GM18867 (cell line): Measurements from ENCODE around the gene SRSF1.
"Not testable (repeated sequence)": the region's sequence is repeated elsewhere in the genome, so short reads cannot be mapped to it uniquely, and the experiment has no call there.

Experiments used
- ATAC-seq: cut with Tn5 transposase; IDR thresholded peaks from one replicate; pipeline ENCODE4 v1.9.1; 2021; ENCODE audit warnings: mild to moderate bottlenecking, moderate library complexity; ENCODE audit not compliant: unreplicated experiment

SRSF1 gene, protein sequence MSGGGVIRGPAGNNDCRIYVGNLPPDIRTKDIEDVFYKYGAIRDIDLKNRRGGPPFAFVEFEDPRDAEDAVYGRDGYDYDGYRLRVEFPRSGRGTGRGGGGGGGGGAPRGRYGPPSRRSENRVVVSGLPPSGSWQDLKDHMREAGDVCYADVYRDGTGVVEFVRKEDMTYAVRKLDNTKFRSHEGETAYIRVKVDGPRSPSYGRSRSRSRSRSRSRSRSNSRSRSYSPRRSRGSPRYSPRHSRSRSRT

GRCh38 chr17:58006924-58007780 is at the start of gene SRSF1:
SRSF1 (minus strand) TSS chr17:58007246; CDS start chr17:58007137, 109 bp downstream.
- peak; percentile 89 for ATAC-seq

DNA sequence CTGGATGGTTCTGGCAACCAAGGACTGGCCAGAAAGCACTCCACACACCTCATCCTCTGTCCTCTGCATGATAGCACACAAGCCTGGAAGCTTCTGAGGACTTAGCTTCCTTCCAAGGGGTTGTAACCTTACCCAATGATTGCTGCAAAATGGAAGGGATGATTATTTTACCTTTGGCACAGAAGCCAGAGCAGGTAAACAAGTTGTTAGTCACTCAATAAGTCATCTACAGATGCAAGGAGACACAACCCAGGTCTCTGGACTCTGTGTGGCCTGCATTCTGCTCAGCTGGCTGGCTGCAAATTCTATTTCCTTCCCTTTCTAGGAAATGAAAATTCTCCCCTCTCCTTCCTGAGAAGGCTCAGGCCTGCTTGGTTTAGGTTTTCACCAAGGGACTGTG is 49.4 kb upstream of the SRSF1 start:
- no peak for ATAC-seq

DNA sequence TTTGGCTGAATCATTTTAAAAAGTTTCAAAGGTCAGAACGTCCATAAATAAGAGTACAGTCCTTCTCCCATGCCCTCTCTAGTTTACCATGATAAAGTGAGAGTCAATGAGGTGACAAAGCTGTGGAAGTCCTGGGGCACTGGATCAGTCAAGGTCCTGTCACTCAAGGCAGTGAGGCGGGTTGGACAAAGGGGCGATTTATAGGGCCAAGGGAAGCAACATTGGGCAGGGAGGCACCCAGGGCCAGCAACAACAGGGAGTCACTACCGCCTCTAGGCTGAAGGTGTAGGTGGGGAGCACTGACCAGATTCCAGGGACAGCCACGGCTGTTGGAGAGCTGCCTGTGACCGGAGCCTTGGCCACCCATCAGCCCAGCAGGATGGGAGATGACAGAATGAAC is 47.6 kb upstream of the SRSF1 start:
- ATAC-seq = no peak

- no peak for ATAC-seq
These were observed 46.1 kb upstream of the SRSF1 start for GRCh38 chr17:58052945-58053715.

GRCh38 chr17:58052407-58052806 is 45.4 kb upstream of the SRSF1 start:
- ATAC-seq = no peak

DNA sequence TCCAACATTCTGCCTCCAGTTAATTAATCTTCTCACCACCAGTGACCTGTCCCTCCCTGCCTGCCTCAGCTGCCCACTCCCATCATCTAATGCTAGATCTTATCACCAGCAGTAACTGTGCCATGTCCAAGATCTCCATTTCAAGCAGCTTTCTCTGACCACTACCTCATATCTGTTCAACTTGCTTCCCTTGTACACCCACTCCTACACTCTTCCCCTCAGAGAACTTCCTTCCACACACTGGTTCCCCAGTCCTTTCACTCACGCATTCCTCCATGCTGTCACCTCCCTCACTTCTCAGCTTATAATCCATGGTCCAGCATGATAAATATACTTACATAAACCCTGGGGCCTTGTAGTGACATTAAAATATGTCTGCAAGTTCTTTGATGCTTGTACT is 44.4 kb upstream of the SRSF1 start:
- no peak for ATAC-seq

DNA sequence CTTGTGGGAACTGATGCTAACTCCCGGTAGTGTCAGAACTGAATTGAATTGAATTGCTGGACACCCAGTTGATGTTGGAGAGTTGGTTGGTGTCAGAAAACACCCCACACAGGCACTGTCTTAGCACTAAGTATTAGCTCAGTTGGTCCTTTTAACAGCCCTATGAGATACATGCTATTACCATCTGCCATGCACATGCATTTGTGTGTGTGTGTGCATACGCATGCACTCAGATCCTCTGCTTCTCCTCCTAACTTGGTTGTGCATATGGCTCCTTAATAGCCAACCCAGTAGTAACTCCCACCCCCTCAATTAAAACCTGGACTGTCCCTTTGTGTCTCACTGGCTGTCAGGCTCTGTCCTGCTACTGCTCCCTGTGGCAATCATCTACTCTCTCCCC is 43.9 kb upstream of the SRSF1 start:
- no peak for ATAC-seq

DNA sequence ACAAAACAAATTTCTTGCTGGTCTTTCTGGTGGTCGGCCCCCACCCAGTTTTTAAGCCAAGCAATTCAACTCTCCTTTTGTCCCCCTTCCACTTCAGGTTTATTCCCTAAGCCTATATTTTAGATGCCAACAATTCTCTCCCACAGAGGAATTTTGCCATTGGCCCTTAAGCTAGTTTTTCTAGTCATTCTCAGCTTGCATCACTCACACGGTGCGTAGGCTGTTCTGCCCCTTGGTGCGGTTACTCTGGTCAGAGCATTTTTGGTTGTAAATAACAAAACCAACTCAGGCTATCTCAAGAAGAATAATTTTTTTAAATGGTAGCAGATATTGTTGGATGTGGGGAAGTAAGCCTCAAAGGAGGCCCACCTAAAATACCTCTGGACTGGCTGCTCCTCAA is 42.5 kb upstream of the SRSF1 start:
- ATAC-seq = no peak

- no peak for ATAC-seq
These were observed 40.5 kb upstream of the SRSF1 start for GRCh38 chr17:58047376-58048150.

GRCh38 chr17:58046239-58047094 is 39.4 kb upstream of the SRSF1 start:
- ATAC-seq = no peak

GRCh38 chr17:58044256-58044655 is 37.2 kb upstream of the SRSF1 start:
- not testable (repeated sequence) for ATAC-seq

DNA sequence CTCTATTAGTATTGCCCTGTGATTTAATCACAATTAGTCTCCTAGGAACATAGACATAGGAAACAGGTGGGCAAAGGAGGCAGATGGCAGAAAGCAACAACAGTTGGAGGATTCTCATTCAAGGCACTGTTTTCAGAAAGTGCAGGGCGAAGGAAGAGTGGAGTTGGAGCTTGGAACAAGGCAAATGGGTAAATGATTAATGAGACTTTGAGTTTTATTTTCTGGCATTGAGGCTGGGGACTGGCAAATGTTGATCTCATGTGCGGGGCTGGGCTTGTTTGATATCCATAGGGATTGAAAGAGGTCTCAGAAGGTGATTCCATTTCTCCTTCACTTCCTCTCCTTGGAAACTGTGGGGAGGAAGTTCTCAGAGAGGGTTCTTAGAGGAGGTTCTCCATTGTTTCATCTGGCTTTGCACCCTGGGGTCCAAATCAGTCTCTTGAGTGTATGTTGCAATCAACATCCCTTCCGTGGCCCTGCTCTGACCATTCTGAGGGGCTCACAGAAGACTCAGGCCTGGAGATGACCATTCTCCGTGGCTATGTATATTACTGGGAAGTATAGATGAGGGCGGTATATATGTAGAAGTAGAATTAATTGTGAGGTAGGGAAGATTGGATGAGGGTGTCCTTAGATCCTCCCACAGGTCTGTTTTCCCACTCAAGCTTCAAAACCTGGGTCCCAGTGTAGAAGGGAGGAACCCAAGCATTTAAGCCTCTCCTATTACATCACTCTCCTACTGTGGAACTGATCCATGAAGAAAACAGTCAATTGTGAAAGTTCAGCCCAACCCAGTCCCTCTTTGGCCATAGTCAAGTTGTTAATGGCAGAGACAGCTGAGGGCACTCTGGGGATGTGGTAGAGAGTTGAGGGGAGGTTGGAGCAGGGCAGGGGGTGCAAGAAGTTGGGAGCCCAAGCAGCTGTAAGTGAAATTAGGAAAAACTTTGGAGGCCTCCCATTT is 36.5 kb upstream of the SRSF1 start:
- no peak for ATAC-seq

GRCh38 chr17:58041161-58041560 is 34.1 kb upstream of the SRSF1 start:
- ATAC-seq = no peak

GRCh38 chr17:58040386-58040785 is 33.3 kb upstream of the SRSF1 start:
- ATAC-seq = no peak

GRCh38 chr17:58039975-58040374 is 32.9 kb upstream of the SRSF1 start:
- ATAC-seq = no peak

DNA sequence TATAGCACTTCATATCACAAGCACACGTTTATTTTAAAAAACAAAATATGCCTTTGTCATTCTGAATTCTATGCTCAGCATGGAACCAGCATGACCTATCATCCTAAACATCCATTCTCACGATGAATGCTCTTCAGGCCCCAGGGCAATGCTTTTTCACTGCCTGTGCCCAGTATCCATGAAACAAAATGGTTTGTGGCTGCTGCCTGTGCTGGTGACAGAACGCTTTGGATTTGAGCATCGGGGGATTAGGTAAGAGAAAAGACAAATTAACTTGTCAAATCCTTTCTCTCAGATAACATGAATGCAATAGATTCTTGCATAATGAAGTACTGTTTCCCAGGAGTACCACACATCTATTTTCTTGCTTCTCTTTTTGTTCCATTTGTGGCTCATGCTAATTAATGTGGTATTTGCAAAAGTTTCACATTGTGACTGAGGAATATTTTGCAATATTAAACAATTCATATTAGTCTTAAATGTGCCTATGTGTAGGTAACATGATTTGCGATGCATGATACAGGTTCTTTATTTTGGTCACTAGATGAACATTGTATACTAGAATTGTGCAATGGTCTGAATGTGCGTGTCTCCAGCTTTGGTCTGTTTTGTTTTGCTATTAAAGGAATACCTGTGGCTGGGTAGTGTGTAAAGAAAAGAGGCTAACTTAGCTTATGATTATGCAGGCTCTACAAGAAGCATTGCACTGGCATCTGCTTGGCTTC is 25.8 kb upstream of the SRSF1 start:
- no peak for ATAC-seq

DNA sequence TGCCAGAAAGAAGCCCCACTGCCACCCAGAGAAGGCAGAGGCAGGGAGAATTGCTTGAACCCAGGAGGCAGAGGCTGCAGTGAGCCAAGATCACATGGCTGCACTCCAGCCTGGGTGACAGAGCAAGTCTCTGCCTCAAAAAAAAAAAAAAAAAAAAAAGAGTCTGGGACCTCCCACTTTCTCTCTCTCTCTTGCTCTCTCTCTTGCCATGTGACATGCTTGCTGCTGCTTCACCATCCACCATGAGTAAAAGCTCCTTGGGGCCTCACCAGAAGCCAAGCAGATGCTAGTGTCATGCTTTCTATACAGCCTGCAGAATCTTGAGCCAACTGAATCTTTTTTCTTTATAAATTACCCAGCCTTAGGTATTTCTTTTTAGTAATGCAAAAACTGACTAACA is 21.5 kb upstream of the SRSF1 start:
- no peak for ATAC-seq

GRCh38 chr17:58020401-58020800 is 13.4 kb upstream of the SRSF1 start:
- no peak for ATAC-seq
